H1 (cell line): Measurements from ENCODE around the gene CRYBB3. TPM values are rescaled to one million over a fixed set of nuclear protein-coding genes. Genes with fewer than 3 reads are reported as not detected.
"Not testable (repeated sequence)": the region's sequence is repeated elsewhere in the genome, so short reads cannot be mapped to it uniquely, and the experiment has no call there.

Experiments
- CTCF ChIA-PET: fragments of 300-600 bp; sonication (Branson Sonifier 250); formaldehyde crosslinking; loops from one replicate; lab custom pipeline; 2021; ENCODE audit not compliant: partially characterized antibody; lab: Charles Lee
- POLR2A ChIA-PET: fragments of 300-600 bp; sonication (Branson Sonifier 250); formaldehyde crosslinking; loops from one replicate; lab custom pipeline; 2021; ENCODE audit warnings: inconsistent platforms; ENCODE audit not compliant: partially characterized antibody; lab: Charles Lee
- DNase-seq, 2 experiments: peaks; one replicate each; pipeline versions ENCODE4 v3.0.0 to v3.0.0-alpha.2; 2010 to 2022; ENCODE audit warnings: low spot score in 2 of 2, low read depth in 1 of 2, mixed read lengths in 1 of 2
- FAIRE-seq: peaks from 2 replicates; lab custom pipeline; 2011; peaks lifted over from hg19 to GRCh38; lab: Jason Lieb, UNC
- H2AFZ ChIP-seq: 2 replicates; pipeline ENCODE4 v1.8.1; 2012; ENCODE audit warnings: low read length, inconsistent platforms
- H2AK5ac ChIP-seq: 2 replicates; pipeline ENCODE4 v1.6.1; 2013; ENCODE audit warnings: low read depth, low read length
- H2BK120ac ChIP-seq: replicated peaks from 2 replicates; pipeline ENCODE3; 2013; ENCODE audit warnings: low read depth, low read length, inconsistent platforms
- H2BK12ac ChIP-seq: 2 replicates; pipeline ENCODE4 v1.6.1; 2013; ENCODE audit warnings: low read depth, low read length
- H2BK15ac ChIP-seq: 2 replicates; pipeline ENCODE4 v1.6.1; 2013; ENCODE audit warnings: low read length
- H2BK20ac ChIP-seq: 2 replicates; pipeline ENCODE4 v1.6.1; 2013; ENCODE audit warnings: low read length
- H2BK5ac ChIP-seq: 2 replicates; pipeline ENCODE4 v1.6.1; 2013; ENCODE audit warnings: low read depth, low read length
- H3K14ac ChIP-seq: 2 replicates; pipeline ENCODE4 v1.6.1; 2013; ENCODE audit warnings: inconsistent platforms; ENCODE audit not compliant: insufficient read length
- H3K18ac ChIP-seq: 2 replicates; pipeline ENCODE4 v1.6.1; 2013; ENCODE audit warnings: low read length; ENCODE audit errors: extremely low read depth
- H3K23ac ChIP-seq: 2 replicates; pipeline ENCODE4 v1.6.1; 2013; ENCODE audit warnings: inconsistent platforms; ENCODE audit not compliant: insufficient read length
- H3K23me2 ChIP-seq: 2 replicates; pipeline ENCODE4 v1.6.1; 2013; ENCODE audit warnings: low read depth, low read length
- H3K27ac ChIP-seq: 2 replicates; pipeline ENCODE4 v1.6.1; 2011; ENCODE audit warnings: low read depth, low read length, inconsistent platforms
- H3K27me3 ChIP-seq, 4 experiments: replicated peaks in 1 of 4; 1 replicate in 1 of 4; 2 replicates in 3 of 4; pipeline versions ENCODE4 v1.6.1 to v1.8.1; 2011 to 2013; ENCODE audit warnings: low read length in 3 of 4, mild to moderate bottlenecking in 3 of 4, inconsistent platforms in 2 of 4, mixed read lengths in 2 of 4, moderate library complexity in 1 of 4; ENCODE audit not compliant: control insufficient read depth in 3 of 4, insufficient read depth in 3 of 4; ENCODE audit errors: extremely low read depth in 1 of 4
- H3K36me3 ChIP-seq, 4 experiments: 2 replicates each; pipeline versions ENCODE4 v1.6.1 to v1.8.1; 2011 to 2013; ENCODE audit warnings: mild to moderate bottlenecking in 4 of 4, low read length in 3 of 4, moderate library complexity in 2 of 4, control low read depth in 1 of 4, inconsistent platforms in 1 of 4; ENCODE audit not compliant: insufficient read depth in 4 of 4, control insufficient read depth in 2 of 4
- H3K4ac ChIP-seq: replicated peaks from 2 replicates; pipeline ENCODE3; 2013; ENCODE audit warnings: low read length, low read depth, mixed read lengths, inconsistent platforms; ENCODE audit not compliant: insufficient read length
- H3K4me1 ChIP-seq, 4 experiments: replicated peaks in 1 of 4; 1 replicate in 1 of 4; 2 replicates in 3 of 4; pipeline versions ENCODE4 v1.6.1 to v1.8.1; 2011 to 2013; ENCODE audit warnings: low read length in 3 of 4, inconsistent platforms in 2 of 4, mixed read lengths in 1 of 4; ENCODE audit not compliant: insufficient read depth in 4 of 4, control insufficient read depth in 3 of 4
- H3K4me2 ChIP-seq, 2 experiments: 2 replicates each; pipeline versions ENCODE4 v1.6.1 to v1.8.1; 2011 to 2013; ENCODE audit warnings: low read depth in 2 of 2, low read length in 2 of 2, control low read depth in 1 of 2, inconsistent platforms in 1 of 2, mild to moderate bottlenecking in 1 of 2; ENCODE audit not compliant: insufficient read depth in 1 of 2
- H3K4me3 ChIP-seq, 4 experiments: fragments of 200-600, 300-600 bp in 1 of 4; sonication (generic), shearing (Covaris generic), sonication (Bioruptor Twin) in 1 of 4; 2 replicates each; pipeline versions ENCODE4 v1.5.1 to v1.8.1; 2011 to 2016; ENCODE audit warnings: low read length in 4 of 4, low read depth in 3 of 4, control low read depth in 2 of 4, inconsistent platforms in 2 of 4, mild to moderate bottlenecking in 2 of 4, mixed read lengths in 1 of 4, moderate library complexity in 1 of 4; ENCODE audit not compliant: insufficient read depth in 2 of 4; ENCODE audit errors: extremely low read depth in 1 of 4
- H3K56ac ChIP-seq: replicated peaks from 2 replicates; pipeline ENCODE3; 2013; ENCODE audit warnings: low read depth, mild to moderate bottlenecking, mixed read lengths, low read length, inconsistent platforms; ENCODE audit not compliant: insufficient read length
- H3K79me1 ChIP-seq: 2 replicates; pipeline ENCODE4 v1.6.1; 2013; ENCODE audit warnings: low read depth, low read length, control low read depth
- H3K79me2 ChIP-seq, 2 experiments: 2 replicates each; pipeline versions ENCODE4 v1.6.1 to v1.8.1; 2012 to 2013; ENCODE audit warnings: low read length in 2 of 2, mild to moderate bottlenecking in 2 of 2, inconsistent platforms in 1 of 2; ENCODE audit not compliant: insufficient read depth in 2 of 2, control insufficient read depth in 1 of 2
- H3K9ac ChIP-seq, 4 experiments: replicated peaks in 1 of 4; 1 replicate in 1 of 4; 2 replicates in 3 of 4; pipeline versions ENCODE4 v1.6.1 to v1.8.1; 2011 to 2013; ENCODE audit warnings: low read depth in 3 of 4, low read length in 3 of 4, control low read depth in 2 of 4, mild to moderate bottlenecking in 2 of 4, moderate library complexity in 2 of 4, inconsistent platforms in 1 of 4; ENCODE audit errors: extremely low read depth in 1 of 4
- H3K9me3 ChIP-seq, 2 experiments: 2 replicates each; pipeline versions ENCODE4 v1.6.1 to v1.8.1; 2012 to 2013; ENCODE audit warnings: mild to moderate bottlenecking in 2 of 2, moderate library complexity in 2 of 2, control low read depth in 1 of 2, inconsistent platforms in 1 of 2, low read depth in 1 of 2, low read length in 1 of 2, mixed read lengths in 1 of 2; ENCODE audit not compliant: insufficient read depth in 2 of 2
- H4K20me1 ChIP-seq, 2 experiments: replicated peaks in 1 of 2; 2 replicates each; pipeline versions ENCODE3 to v1.8.1; 2011 to 2013; ENCODE audit warnings: inconsistent platforms in 2 of 2, low read length in 2 of 2, mild to moderate bottlenecking in 1 of 2; ENCODE audit not compliant: insufficient read depth in 2 of 2, control insufficient read depth in 1 of 2
- H4K5ac ChIP-seq: 2 replicates; pipeline ENCODE4 v1.6.1; 2013; ENCODE audit warnings: low read length, low read depth, mixed read lengths, inconsistent platforms; ENCODE audit not compliant: insufficient read length
- H4K8ac ChIP-seq: 2 replicates; pipeline ENCODE4 v1.8.0; 2013; ENCODE audit warnings: mild to moderate bottlenecking, moderate library complexity, low read length, inconsistent platforms; ENCODE audit not compliant: insufficient read depth; ENCODE audit errors: extremely low read depth
- H4K91ac ChIP-seq: replicated peaks from 2 replicates; pipeline ENCODE3; 2013; ENCODE audit warnings: low read length, mixed read lengths, inconsistent platforms; ENCODE audit not compliant: insufficient read length
- CEBPB ChIP-seq: IDR thresholded peaks from 2 replicates; pipeline ENCODE4 v1.6.1; 2012; ENCODE audit warnings: low read depth, low read length
- SP2 ChIP-seq: IDR thresholded peaks from 2 replicates; pipeline ENCODE4 v1.6.1; 2012; ENCODE audit warnings: mild to moderate bottlenecking, low read length, inconsistent platforms
- WGBS, 2 experiments: shearing (Covaris generic) in 1 of 2; methylation state at CpG; one replicate each; pipeline versions ENCODE4 v1.1.6 to v1.1.7; 2013 to 2015; ENCODE audit warnings: low lambda C conversion rate in 2 of 2, mixed read lengths in 2 of 2, inconsistent platforms in 1 of 2, low coverage in 1 of 2, missing lambda C conversion rate in 1 of 2; ENCODE audit not compliant: insufficient replicate concordance in 2 of 2, insufficient coverage in 1 of 2, insufficient read length in 1 of 2; ENCODE audit errors: extremely low coverage in 1 of 2, missing lambda C conversion rate in 1 of 2; 5-methylcytosine and 5-hydroxymethylcytosine counted together
- polyA plus RNA-seq, 7 experiments: library from polyadenylated mRNA; depleted of rRNA in 3 of 7; stranded (reverse) in 5 of 7; unstranded in 2 of 7; fragments of >200 nt in 5 of 7; fragments of 200-250 nt in 2 of 7; gene quantifications; 1 replicate in 5 of 7; 2 replicates in 1 of 7; 4 replicates in 1 of 7; pipeline versions ENCODE4 v1.2.1 to v1.2.3, GENCODE V29; 2011 to 2013; ENCODE audit warnings: missing spikeins in 2 of 7, mixed read lengths in 2 of 7
- total RNA-seq: library from RNA; stranded (reverse); fragmentation: NEBNext Ultra II Directional; extraction: Animal tissue kit (Norgen Biotek cat#: 25700); gene quantifications from 2 replicates; pipeline ENCODE4 v1.2.1, GENCODE V29; 2021

The CRYBB3 gene
- total and polyA plus RNA-seq, 2 of the 8 experiments (the other 6 are each of a cell fraction or from before 2014, with no cell fraction given): 0.44 to 0.58 TPM

GRCh38 chr22:25232301-25232700 lies 32.6 kb downstream of the CRYBB3 start:
- Histone ChIP-seq H3K18ac (no peak overlapping the region), H4K20me1 (peaks cover 0 to 2% of the 10 kb centered on the region in 2 experiments), H2BK12ac (no peak overlapping the region), H2BK15ac (no peak overlapping the region), H3K23ac (no peak overlapping the region), H3K56ac (no peak overlapping the region), H3K79me1 (no peaks in the 10 kb centered on the region), H3K27me3 (no peaks in the 10 kb centered on the region), H2BK5ac (no peak overlapping the region), H3K4me1 (no peaks in the 10 kb centered on the region; a peak in 1 of 7 replicates), H2BK20ac (no peak overlapping the region), H3K27ac (no peak overlapping the region), H2AFZ (peak overlapping the region; percentile 50; the same call in 1 of the 2 replicates), H3K9ac (no peak overlapping the region), H2BK120ac (no peak overlapping the region), H3K4ac (no peak overlapping the region), H3K23me2 (no peaks in the 10 kb centered on the region), H3K4me3 (no peak overlapping the region), H4K5ac (no peak overlapping the region), H4K8ac (no peak overlapping the region), H3K9me3 (no peaks in the 10 kb centered on the region), H3K4me2 (no peak overlapping the region), H3K14ac (no peak overlapping the region), H2AK5ac (no peak overlapping the region), H4K91ac (no peak overlapping the region), H3K79me2 (no peaks in the 10 kb centered on the region), H3K36me3 (no peaks in the 10 kb centered on the region)
- 84% methylated on average over 5 of the region's 5 CpGs; no CpG with 5 or more reads in 1 of the 2 experiments for WGBS, 2 experiments
- ChIA-PET CTCF (interaction anchor here (0.7 to 3.1 kb wide), 6 partner anchors 9 to 151 kb away, joined by 3 to 14 read pairs (median 4); no protein-coding TSS in a partner anchor), POLR2A (interaction anchor here (0.6 kb wide), 1 partner anchor 311 kb away, joined by 3 read pairs; no protein-coding TSS in a partner anchor)
- FAIRE-seq (no peak), DNase-seq (no peak)
- TF ChIP-seq SP2 (no peak), CEBPB (peak; percentile 59; the same call in 1 of the 2 replicates)

DNA sequence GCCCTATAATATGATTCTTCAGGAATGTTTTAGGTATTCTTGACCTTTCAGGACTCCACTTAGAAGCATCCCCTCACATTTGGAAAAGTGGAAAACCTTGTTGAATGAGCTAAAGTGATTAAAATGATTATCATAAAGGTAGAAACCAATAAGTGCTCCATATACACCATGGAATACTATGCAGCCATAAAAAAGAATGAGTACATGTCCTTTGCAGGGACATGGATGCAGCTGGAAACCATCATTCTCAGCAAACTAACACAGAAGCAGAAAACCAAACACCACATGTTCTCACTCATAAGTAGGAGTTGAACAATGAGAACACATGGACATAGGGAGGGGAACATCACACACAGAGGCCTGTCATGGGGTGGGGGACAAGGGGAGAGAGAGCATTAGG lies 34.0 kb downstream of the CRYBB3 start:
- H3K27ac ChIP-seq, H3K4me1 ChIP-seq, H2BK15ac ChIP-seq, H2BK20ac ChIP-seq, FAIRE-seq, H3K56ac ChIP-seq, H3K18ac ChIP-seq, H3K36me3 ChIP-seq, H2BK120ac ChIP-seq, H3K79me1 ChIP-seq, H3K9me3 ChIP-seq, H2AFZ ChIP-seq, POLR2A ChIA-PET, H3K23ac ChIP-seq, H3K79me2 ChIP-seq, H2BK5ac ChIP-seq, H2AK5ac ChIP-seq, H4K20me1 ChIP-seq, H4K5ac ChIP-seq, H3K14ac ChIP-seq, H3K23me2 ChIP-seq, H3K9ac ChIP-seq, H3K4me3 ChIP-seq, H4K91ac ChIP-seq, H2BK12ac ChIP-seq, H3K27me3 ChIP-seq, H4K8ac ChIP-seq, H3K4me2 ChIP-seq, DNase-seq, H3K4ac ChIP-seq: not testable (repeated sequence)
- CTCF ChIA-PET: interaction anchor here (1.1 to 2.0 kb wide), 3 partner anchors 12 to 152 kb away, joined by 3 to 4 read pairs (median 3); no protein-coding TSS in a partner anchor
